HL-60 (cell line): Measurements from ENCODE around the gene MBNL3.

Source experiments
- POLR2AphosphoS5 ChIP-seq: IDR thresholded peaks from 2 replicates; pipeline ENCODE4 v1.6.1; 2012; ENCODE audit warnings: low read depth
- TF ChIP-seq, protein P1 (sequence below): IDR thresholded peaks from one replicate; pipeline ENCODE4 v1.5.1; 2011; ENCODE audit warnings: low read length, control low read depth, inconsistent platforms; ENCODE audit not compliant: insufficient read depth
- TF ChIP-seq, protein P2 (sequence below): IDR thresholded peaks from 2 replicates; pipeline ENCODE4 v1.6.1; 2012; ENCODE audit warnings: low read depth; ENCODE audit not compliant: insufficient replicate concordance

DNA sequence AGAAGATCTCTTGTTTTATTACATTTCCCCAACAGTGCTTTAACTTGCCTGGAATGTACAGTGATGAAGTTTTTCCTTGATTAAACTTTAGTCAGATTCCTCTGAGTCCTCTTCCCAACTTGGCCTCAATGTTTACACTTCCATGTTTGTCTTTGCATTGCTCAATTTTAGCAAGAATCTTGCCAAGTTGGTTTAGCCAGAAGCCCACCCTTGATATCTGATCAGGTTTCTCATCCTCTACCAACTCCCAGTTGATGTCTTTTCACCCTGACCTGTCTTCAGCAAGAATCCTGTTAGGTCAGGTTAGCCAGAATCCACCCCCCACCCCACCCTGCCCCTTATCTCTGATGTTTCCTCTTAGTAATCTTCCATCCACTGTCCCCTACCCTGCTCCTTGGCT lies 120.9 kb downstream of the MBNL3 start:
- TF ChIP-seq, protein P1, sequence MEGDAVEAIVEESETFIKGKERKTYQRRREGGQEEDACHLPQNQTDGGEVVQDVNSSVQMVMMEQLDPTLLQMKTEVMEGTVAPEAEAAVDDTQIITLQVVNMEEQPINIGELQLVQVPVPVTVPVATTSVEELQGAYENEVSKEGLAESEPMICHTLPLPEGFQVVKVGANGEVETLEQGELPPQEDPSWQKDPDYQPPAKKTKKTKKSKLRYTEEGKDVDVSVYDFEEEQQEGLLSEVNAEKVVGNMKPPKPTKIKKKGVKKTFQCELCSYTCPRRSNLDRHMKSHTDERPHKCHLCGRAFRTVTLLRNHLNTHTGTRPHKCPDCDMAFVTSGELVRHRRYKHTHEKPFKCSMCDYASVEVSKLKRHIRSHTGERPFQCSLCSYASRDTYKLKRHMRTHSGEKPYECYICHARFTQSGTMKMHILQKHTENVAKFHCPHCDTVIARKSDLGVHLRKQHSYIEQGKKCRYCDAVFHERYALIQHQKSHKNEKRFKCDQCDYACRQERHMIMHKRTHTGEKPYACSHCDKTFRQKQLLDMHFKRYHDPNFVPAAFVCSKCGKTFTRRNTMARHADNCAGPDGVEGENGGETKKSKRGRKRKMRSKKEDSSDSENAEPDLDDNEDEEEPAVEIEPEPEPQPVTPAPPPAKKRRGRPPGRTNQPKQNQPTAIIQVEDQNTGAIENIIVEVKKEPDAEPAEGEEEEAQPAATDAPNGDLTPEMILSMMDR = no peak
- TF ChIP-seq POLR2AphosphoS5 = no peak
- TF ChIP-seq, protein P2, sequence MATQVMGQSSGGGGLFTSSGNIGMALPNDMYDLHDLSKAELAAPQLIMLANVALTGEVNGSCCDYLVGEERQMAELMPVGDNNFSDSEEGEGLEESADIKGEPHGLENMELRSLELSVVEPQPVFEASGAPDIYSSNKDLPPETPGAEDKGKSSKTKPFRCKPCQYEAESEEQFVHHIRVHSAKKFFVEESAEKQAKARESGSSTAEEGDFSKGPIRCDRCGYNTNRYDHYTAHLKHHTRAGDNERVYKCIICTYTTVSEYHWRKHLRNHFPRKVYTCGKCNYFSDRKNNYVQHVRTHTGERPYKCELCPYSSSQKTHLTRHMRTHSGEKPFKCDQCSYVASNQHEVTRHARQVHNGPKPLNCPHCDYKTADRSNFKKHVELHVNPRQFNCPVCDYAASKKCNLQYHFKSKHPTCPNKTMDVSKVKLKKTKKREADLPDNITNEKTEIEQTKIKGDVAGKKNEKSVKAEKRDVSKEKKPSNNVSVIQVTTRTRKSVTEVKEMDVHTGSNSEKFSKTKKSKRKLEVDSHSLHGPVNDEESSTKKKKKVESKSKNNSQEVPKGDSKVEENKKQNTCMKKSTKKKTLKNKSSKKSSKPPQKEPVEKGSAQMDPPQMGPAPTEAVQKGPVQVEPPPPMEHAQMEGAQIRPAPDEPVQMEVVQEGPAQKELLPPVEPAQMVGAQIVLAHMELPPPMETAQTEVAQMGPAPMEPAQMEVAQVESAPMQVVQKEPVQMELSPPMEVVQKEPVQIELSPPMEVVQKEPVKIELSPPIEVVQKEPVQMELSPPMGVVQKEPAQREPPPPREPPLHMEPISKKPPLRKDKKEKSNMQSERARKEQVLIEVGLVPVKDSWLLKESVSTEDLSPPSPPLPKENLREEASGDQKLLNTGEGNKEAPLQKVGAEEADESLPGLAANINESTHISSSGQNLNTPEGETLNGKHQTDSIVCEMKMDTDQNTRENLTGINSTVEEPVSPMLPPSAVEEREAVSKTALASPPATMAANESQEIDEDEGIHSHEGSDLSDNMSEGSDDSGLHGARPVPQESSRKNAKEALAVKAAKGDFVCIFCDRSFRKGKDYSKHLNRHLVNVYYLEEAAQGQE = no peak
